Kidney (tissue), 14 donors: ENCODE data around the gene MRPL32. TPM values are rescaled to one million over a fixed set of nuclear protein-coding genes. Genes with fewer than 3 reads are reported as not detected.

Source experiments
- DNase-seq, 5 donors: peaks; one replicate each; pipeline ENCODE4 v3.0.0-alpha.2; 2013 to 2020
- FAIRE-seq: peaks from 2 replicates; lab custom pipeline; 2012; peaks lifted over from hg19 to GRCh38; lab: Jason Lieb, UNC
- H3K27ac ChIP-seq, 2 donors: one replicate each; pipeline ENCODE4 v1.7.0; 2013; ENCODE audit warnings: low read depth in 2 of 2, low read length in 2 of 2, inconsistent platforms in 1 of 2
- H3K27me3 ChIP-seq: one replicate; pipeline ENCODE4 v1.7.1; 2013; ENCODE audit warnings: low read length, inconsistent platforms; ENCODE audit not compliant: control insufficient read depth, insufficient read depth
- H3K36me3 ChIP-seq, 3 donors: one replicate each; pipeline versions ENCODE4 v1.7.0 to v1.7.1; 2013; ENCODE audit warnings: low read length in 3 of 3, control low read depth in 1 of 3, inconsistent platforms in 1 of 3; ENCODE audit not compliant: insufficient read depth in 3 of 3, control insufficient read depth in 2 of 3
- H3K4me1 ChIP-seq, 3 donors: one replicate each; pipeline versions ENCODE4 v1.7.0 to v1.7.1; 2013; ENCODE audit warnings: low read length in 3 of 3, inconsistent platforms in 1 of 3, low read depth in 1 of 3; ENCODE audit not compliant: control insufficient read depth in 2 of 3, insufficient read depth in 2 of 3
- H3K4me3 ChIP-seq, 3 donors: one replicate each; pipeline versions ENCODE4 v1.7.0 to v1.8.1; 2013; ENCODE audit warnings: low read length in 3 of 3, control low read depth in 1 of 3, inconsistent platforms in 1 of 3
- H3K9ac ChIP-seq, 3 donors: one replicate each; pipeline versions ENCODE4 v1.7.0 to v1.7.1; 2013; ENCODE audit warnings: low read length in 3 of 3, control low read depth in 1 of 3, inconsistent platforms in 1 of 3
- H3K9me3 ChIP-seq, 3 donors: one replicate each; pipeline versions ENCODE4 v1.7.0 to v1.7.1; 2013; ENCODE audit warnings: low read length in 3 of 3, control low read depth in 1 of 3, inconsistent platforms in 1 of 3; ENCODE audit not compliant: control insufficient read depth in 2 of 3, insufficient read depth in 1 of 3
- CTCF ChIP-seq: IDR thresholded peaks from 3 replicates; pipeline ENCODE4 v1.5.1; 2012; ENCODE audit warnings: mild to moderate bottlenecking, moderate library complexity, borderline replicate concordance; ENCODE audit not compliant: insufficient read depth; ENCODE audit errors: extremely low read depth
- intact Hi-C: fragments of 100-400 bp; cut with DNase I; formaldehyde crosslinking; loops from one replicate; pipeline ENCODE4 v1.11.1; 2022
- polyA plus RNA-seq: library from polyadenylated mRNA; stranded (reverse); fragments of 350-450 nt; fragmentation: Illumina TruSeq; extraction: RNeasy Lipid Tissue Mini Kit (QIAGEN cat#74804); gene quantifications from one replicate; pipeline ENCODE4 v1.2.3, GENCODE V29; 2014; ENCODE audit warnings: low read depth, low replicate concordance; ENCODE audit not compliant: insufficient read depth
- total RNA-seq: library from RNA; stranded (reverse); fragmentation: NEBNext Ultra II Directional; extraction: Animal tissue kit (Norgen Biotek cat#: 25700); gene quantifications from one replicate; pipeline ENCODE4 v1.2.1, GENCODE V29; 2021
- donor health status: control.
- donor health status: control.
- donor health status: control.
- donor health status: control.
- donor health status: control.
- donor health status: DM: yes; HTN: yes; CAD: no.
- donor health status: Normal renal cell carcinoma (clear cell type).

MRPL32 gene
- total and polyA plus RNA-seq, 2 donors from 2014 or later: 45.8 to 101 TPM

- H3K4me3 ChIP-seq: peak overlapping the region in 1 of 3 donors; percentile 82
- DNase-seq (no peak), FAIRE-seq (no peak)
- H3K9me3 ChIP-seq: no peaks in the 10 kb centered on the region
- H3K27ac ChIP-seq: no peak overlapping the region
- no peak overlapping the region for H3K9ac ChIP-seq
- no peaks in the 10 kb centered on the region for H3K27me3 ChIP-seq
- TF ChIP-seq CTCF: no peak
- intact Hi-C loops: no loop called here
- H3K36me3 ChIP-seq: no peaks in the 10 kb centered on the region
- H3K4me1 ChIP-seq: peaks cover 12 to 28% (median 13%) of the 10 kb centered on the region in 3 donors
Measured at GRCh38 chr7:42910306-42910705, 21.9 kb upstream of the MRPL32 start.

- DNase-seq (peak; percentile 98 to 99 (median 98)), FAIRE-seq (no peak)
- H3K4me1 ChIP-seq: peaks cover 12 to 28% (median 13%) of the 10 kb centered on the region in 3 donors
- H3K4me3 ChIP-seq: peak within 1 kb of the TSS; percentile 79 to 88 (median 82)
- H3K9ac ChIP-seq: peak within 1 kb of the TSS; percentile 68 to 84 (median 77)
- peaks cover 0 to 6% (median under 1%) of the 10 kb centered on the region in 3 donors for H3K36me3 ChIP-seq
- intact Hi-C loops: no loop called here
- peak within 1 kb of the TSS; percentile 37 to 51 for H3K27ac ChIP-seq
- no peaks in the 10 kb centered on the region for H3K27me3 ChIP-seq
- H3K9me3 ChIP-seq: no peaks in the 10 kb centered on the region
- TF ChIP-seq CTCF: no peak
Measured at GRCh38 chr7:42911454-42912447, 20.4 kb upstream of the MRPL32 start, which contains the start of gene C7orf25. Gene C7orf25 (minus strand): TSS chr7:42912070. CDS start chr7:42910900, 1,170 bp downstream.

- H3K27me3 ChIP-seq: no peaks in the 10 kb centered on the region
- no peaks in the 10 kb centered on the region for H3K9me3 ChIP-seq
- no peak overlapping the region for H3K9ac ChIP-seq
- no peak for TF ChIP-seq CTCF
- no peak overlapping the region for H3K4me3 ChIP-seq
- peaks cover 6 to 16% (median 10%) of the 10 kb centered on the region in 3 donors for H3K4me1 ChIP-seq
- intact Hi-C loops: no loop called here
- DNase-seq (no peak), FAIRE-seq (no peak)
- no peak overlapping the region for H3K27ac ChIP-seq
- peaks cover 0 to 14% (median 6%) of the 10 kb centered on the region in 3 donors for H3K36me3 ChIP-seq
Measured at GRCh38 chr7:42913591-42913990, 18.6 kb upstream of the MRPL32 start.
